Right atrium auricular region (tissue), 2 donors: Measurements from ENCODE around the gene FLNC. TPM values are rescaled to one million over a fixed set of nuclear protein-coding genes. Genes with fewer than 3 reads are reported as not detected.

Experiments
- DNase-seq: peaks from one replicate; pipeline ENCODE4 v3.0.0-alpha.2; 2019; ENCODE audit warnings: low spot score
- H3K27ac ChIP-seq, 2 donors: fragments of 200-600 bp; sonication (generic); 1 replicate in 1 of 2; 2 replicates in 1 of 2; pipeline ENCODE4 v1.5.1; 2016 to 2019
- H3K27me3 ChIP-seq, 2 donors: fragments of 200-600 bp; sonication (generic); one replicate each; pipeline versions ENCODE4 v1.5.1 to v1.6.0; 2017 to 2019
- H3K36me3 ChIP-seq: fragments of 200-600 bp; sonication (generic); one replicate; pipeline ENCODE4 v1.5.1; 2016
- H3K4me1 ChIP-seq, 2 donors: fragments of 200-600 bp; sonication (generic); one replicate each; pipeline versions ENCODE4 v1.5.1 to v1.6.0; 2017 to 2019
- H3K4me3 ChIP-seq, 2 donors: fragments of 200-600 bp; sonication (generic); 1 replicate in 1 of 2; 2 replicates in 1 of 2; pipeline ENCODE4 v1.5.1; 2017 to 2019; ENCODE audit warnings: mild to moderate bottlenecking in 1 of 2, moderate library complexity in 1 of 2
- H3K9me3 ChIP-seq, 2 donors: fragments of 200-600 bp; sonication (generic); one replicate each; pipeline ENCODE4 v1.5.1; 2019
- total RNA-seq, 2 donors: library from RNA; depleted of rRNA; stranded (reverse); fragments of >200 nt; gene quantifications; one replicate each; pipeline ENCODE4 v1.1.0, GENCODE V29; 2016
- TF ChIP-seq, protein P1 (sequence below), 2 donors: fragments of 200-600 bp; sonication (generic); IDR thresholded peaks; one replicate each; pipeline ENCODE4 v1.5.1; 2019; ENCODE audit warnings: antibody characterized with exemption in 2 of 2

FLNC gene
- total RNA-seq, 2 donors from 2014 or later: 215 to 646 TPM

DNA sequence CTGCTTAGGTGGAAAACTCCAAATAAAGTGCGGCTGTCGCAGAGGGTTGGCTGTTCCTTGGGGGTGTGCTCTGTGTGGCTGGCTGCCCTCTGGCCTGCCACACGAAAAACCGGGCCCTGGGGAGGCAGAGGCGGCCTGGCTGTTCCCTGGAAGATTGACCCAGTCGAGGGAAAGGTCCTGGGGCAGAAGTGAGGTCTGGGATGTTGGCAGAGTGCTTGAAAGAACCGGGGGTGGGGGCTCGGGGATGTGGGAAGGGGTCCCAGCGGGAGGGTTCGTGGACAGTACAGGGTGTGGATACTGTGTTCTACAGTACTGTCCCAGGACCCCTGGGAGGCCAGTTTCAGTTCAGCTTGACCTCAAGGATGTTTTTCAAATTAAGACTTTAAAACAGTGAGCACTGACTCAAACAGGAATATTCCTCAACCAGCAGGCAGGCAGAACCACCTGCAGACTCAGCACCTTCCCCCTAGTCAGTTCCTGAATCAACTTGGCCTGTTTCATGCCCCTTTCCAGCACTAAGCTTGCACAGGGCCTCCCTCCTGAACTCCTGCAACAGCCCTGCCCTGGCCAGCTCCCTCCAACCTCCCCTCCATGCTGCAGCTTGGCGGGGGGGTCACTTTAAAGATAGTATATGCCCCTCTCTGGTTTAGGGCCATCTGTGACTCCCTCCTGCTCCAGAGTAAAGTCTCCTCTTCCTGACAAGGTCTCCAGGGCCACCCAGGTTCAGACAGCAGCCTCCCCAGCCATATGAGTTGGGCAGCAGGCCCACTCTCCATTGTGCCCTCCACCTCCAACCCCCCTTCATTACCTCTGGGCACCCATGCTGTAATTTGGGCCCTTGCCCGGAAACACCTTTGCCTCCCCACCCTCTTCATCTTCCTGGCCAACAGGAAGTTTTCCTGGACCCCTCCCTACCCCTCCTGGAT, 29.3 kb downstream of the FLNC start:
- peak overlapping the region; percentile 64 to 73 for H3K27ac ChIP-seq
- H3K4me1 ChIP-seq: peaks cover 0 to 51% of the 10 kb centered on the region in 2 donors
- no peaks in the 10 kb centered on the region for H3K27me3 ChIP-seq
- no peak for DNase-seq
- no peaks in the 10 kb centered on the region for H3K9me3 ChIP-seq
- no peak overlapping the region for H3K4me3 ChIP-seq
- peaks cover 39% of the 10 kb centered on the region for H3K36me3 ChIP-seq
- TF ChIP-seq, protein P1, sequence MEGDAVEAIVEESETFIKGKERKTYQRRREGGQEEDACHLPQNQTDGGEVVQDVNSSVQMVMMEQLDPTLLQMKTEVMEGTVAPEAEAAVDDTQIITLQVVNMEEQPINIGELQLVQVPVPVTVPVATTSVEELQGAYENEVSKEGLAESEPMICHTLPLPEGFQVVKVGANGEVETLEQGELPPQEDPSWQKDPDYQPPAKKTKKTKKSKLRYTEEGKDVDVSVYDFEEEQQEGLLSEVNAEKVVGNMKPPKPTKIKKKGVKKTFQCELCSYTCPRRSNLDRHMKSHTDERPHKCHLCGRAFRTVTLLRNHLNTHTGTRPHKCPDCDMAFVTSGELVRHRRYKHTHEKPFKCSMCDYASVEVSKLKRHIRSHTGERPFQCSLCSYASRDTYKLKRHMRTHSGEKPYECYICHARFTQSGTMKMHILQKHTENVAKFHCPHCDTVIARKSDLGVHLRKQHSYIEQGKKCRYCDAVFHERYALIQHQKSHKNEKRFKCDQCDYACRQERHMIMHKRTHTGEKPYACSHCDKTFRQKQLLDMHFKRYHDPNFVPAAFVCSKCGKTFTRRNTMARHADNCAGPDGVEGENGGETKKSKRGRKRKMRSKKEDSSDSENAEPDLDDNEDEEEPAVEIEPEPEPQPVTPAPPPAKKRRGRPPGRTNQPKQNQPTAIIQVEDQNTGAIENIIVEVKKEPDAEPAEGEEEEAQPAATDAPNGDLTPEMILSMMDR (IDR thresholded peaks at IDR 0.05): no peak

DNA sequence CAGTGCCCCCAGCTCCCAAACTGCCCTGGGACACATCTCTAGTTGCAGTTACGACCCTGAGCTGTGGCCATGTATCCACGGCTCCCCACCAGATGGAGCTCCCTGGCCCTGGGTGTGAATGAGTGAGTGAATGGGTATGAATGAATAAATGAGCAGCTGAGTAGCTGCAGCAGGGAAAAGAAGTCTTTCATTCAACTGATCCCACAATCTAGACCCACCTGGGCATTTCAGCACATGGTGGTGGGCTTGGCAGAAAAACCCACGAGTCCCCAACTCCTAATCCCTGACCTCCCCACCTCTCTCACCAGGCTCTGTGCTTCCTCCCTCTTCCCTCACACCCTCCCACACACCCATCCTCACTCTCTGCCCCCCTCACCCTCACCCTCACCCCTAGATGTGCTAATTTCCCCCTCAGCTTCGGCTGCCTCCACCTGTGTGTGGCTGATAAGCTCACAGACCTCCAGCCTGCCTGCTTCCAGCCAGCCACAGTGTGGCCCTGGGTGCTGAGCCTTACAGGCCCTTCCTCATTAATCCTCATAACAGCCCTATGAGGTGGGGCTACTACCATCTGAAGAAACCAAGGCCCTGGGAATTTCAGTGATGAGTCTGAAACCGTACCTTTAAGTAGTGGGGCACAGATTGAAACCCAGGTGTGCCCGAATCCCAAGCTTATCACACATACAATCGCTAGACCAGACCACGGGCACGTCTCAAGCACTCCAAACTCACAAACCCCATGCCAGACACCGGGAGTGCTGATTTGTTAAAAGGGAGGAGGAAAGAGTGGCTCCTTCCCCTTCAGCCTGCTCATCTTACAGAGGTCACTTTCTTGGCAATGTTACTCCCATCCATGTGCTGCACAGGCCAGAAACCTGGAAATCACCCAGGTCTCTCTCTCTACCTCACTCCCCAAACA, 30.2 kb downstream of the FLNC start:
- Histone ChIP-seq H3K27ac (peak overlapping the region; percentile 65 to 73), H3K27me3 (no peaks in the 10 kb centered on the region), H3K36me3 (peaks cover 37% of the 10 kb centered on the region), H3K4me3 (no peak overlapping the region), H3K4me1 (peaks cover 0 to 51% of the 10 kb centered on the region in 2 donors), H3K9me3 (no peaks in the 10 kb centered on the region)
- TF ChIP-seq, protein P1 (IDR thresholded peaks at IDR 0.05): peak in 1 of 2 donors; percentile 44
- no peak for DNase-seq

DNA sequence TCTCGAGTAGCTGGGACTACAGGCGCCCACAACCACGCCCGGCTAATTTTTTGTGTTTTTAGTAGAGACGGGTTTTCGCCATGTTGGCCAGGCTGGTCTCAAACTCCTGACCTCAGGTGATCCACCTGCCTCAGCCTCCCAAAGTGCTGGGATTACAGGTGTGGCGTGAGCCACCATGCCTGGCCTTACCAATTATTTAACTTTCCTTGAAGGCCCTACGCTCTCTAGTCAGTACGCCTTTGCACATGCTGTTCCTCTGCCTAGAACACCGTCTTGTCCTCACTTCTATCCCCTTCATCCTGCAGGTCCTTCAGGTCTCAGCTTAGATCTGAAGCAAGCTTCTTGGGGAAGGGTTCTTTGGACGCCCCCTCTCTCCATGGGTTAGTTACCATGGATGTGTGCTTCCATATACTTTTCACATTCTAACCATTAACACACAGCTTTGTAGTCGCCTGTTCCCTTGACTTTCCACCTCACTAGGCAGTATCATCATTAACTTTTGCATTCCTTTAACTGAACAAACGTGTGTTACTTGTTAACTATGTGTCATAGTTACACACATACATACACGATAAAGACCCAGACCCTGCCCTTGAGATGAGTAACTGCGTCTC, 31.9 kb downstream of the FLNC start:
- peaks cover 22% of the 10 kb centered on the region for H3K36me3 ChIP-seq
- peaks cover 0 to 51% of the 10 kb centered on the region in 2 donors for H3K4me1 ChIP-seq
- no peak for DNase-seq
- H3K27ac ChIP-seq: peak overlapping the region in 1 of 2 donors; percentile 77
- peak overlapping the region; percentile 87 to 89 for H3K4me3 ChIP-seq
- no peaks in the 10 kb centered on the region for H3K27me3 ChIP-seq
- no peaks in the 10 kb centered on the region for H3K9me3 ChIP-seq
- TF ChIP-seq, protein P1 (IDR thresholded peaks at IDR 0.05): no peak

DNA sequence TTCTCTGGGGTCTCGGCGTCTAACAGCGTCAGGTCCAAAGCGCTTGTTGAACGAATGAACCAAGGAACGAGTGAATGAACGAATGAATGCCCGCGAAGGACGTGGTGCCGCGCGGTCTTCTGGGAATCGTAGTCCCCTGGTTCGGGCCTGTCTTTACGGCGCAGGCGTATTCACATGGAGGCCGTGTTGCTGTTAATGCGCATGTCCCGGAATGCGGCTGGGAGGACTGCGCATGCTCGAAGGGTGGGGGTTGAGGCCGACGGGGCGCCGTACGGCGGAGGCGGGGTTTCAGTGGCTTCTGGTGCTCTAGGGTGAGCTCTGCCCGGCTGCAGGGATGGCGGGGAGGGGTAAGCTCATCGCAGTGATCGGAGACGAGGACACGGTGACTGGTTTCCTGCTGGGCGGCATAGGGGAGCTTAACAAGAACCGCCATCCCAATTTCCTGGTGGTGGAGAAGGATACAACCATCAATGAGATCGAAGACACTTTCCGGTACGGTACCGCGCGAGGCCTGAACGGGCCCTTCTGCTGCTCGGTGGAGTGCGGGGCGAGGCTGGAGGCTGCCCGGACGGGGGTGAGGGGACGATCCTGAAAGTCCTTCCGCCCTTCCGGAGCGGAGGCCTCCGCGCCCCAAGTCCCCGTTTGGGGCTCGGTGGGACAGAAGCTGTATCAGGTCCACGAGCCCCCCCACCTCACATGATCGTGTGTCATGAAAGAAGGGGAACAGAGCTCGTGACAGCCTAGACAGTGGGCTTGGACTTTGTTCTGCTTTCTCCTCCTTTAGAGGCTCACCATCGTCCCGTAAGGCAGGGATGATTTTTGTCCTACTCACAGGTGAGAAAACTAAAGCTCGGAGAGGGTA, 32.6 kb downstream of the FLNC start, which contains the start of gene ATP6V1F:
ATP6V1F (plus strand) TSS at position 286 of the 862 bp plus-strand sequence; CDS start at position 335, 49 bp downstream.
- Histone ChIP-seq H3K4me3 (peak within 1 kb of the TSS; percentile 87 to 89), H3K9me3 (no peaks in the 10 kb centered on the region), H3K36me3 (peaks cover 18% of the 10 kb centered on the region), H3K27ac (peak within 1 kb of the TSS; percentile 77 to 84), H3K27me3 (no peaks in the 10 kb centered on the region), H3K4me1 (peaks cover 0 to 51% of the 10 kb centered on the region in 2 donors)
- TF ChIP-seq, protein P1 (IDR thresholded peaks at IDR 0.05): no peak
- DNase-seq: peak; percentile 98
